ENCODE measurements around the gene C12orf60.
A peak's percentile ranks its signal among the peaks of the same experiment; 100 is the strongest.

The C12orf60 gene

GRCh38 chr12:14775636-14775980, 27.9 kb upstream of the C12orf60 start:
- DNase-seq (ENCODE audit: extremely low spot score, insufficient read length, low read depth) (no peak), FAIRE-seq (no peak)

- DNase-seq (ENCODE audit: extremely low spot score, insufficient read length, low read depth): no peak
- FAIRE-seq: no peak
Observed at GRCh38 chr12:14776236-14776961, 27.1 kb upstream of the C12orf60 start.

- FAIRE-seq: no peak
- DNase-seq (ENCODE audit: extremely low spot score, insufficient read length, low read depth): no peak
Observed at GRCh38 chr12:14777271-14777670, 26.2 kb upstream of the C12orf60 start.

DNA sequence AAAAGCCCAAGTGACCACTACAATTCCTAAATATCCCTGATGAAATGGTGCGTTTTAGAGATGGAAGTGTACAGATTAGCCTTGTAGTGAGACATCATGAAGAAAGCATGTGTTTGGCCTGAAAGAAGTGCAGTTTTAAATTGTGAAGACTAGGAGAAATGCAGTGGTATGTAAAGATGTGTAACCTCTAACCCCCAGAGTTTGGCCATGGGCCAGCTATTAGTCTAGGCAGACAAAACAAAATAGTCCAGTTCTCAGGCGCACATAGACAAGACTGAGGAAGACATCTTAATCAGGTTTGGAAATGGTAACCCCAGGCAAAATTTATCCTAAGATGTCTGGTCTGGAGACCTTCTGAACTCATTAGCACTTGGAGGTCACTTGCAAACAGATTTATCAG, 23.6 kb upstream of the C12orf60 start:
- FAIRE-seq: no peak
- no peak for DNase-seq (ENCODE audit: extremely low spot score, insufficient read length, low read depth)

GRCh38 chr12:14780859-14781258, 22.6 kb upstream of the C12orf60 start:
- FAIRE-seq (no peak), DNase-seq (ENCODE audit: extremely low spot score, insufficient read length, low read depth) (no peak)

DNA sequence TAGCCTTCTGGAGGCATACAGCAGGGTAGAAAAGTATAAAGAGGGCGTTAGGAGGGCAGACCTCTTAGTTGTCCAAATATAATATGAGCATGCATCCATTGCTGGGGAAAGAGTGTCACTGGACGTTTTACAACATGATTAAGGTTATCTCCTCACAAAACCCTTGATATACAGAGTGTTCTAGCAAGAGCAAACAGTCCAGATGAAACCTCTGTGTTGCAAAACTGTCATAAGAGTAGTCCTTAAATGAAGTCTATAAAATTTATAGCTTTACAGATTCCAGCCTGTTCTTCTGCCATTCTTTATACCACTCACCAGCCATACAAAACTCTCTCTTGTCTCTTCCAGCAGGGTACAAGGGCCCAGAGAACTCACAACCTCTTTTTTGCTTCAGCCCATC, 21.9 kb upstream of the C12orf60 start:
- DNase-seq (ENCODE audit: extremely low spot score, insufficient read length, low read depth): no peak
- FAIRE-seq: no peak

DNA sequence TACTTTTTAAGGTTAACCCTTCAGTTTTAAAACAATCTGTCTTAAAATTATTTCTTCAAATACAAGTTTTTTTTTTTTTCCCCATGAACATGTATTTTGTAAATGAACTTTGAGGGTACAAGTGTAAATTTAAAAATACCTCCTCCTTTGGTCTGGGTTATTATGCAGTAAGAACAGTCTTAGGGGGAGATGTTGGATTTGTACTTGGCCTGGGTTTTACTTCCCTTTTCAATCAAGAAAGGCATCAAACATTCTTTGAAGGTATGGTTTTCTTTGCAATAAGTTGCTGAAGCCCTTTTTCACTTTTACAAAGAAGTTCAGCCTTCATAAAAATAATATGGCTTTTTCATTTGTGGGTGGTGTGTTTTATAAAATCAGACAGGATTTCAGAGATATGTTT, 20.7 kb upstream of the C12orf60 start:
- DNase-seq (ENCODE audit: extremely low spot score, insufficient read length, low read depth): no peak
- FAIRE-seq: peak; percentile 73

DNA sequence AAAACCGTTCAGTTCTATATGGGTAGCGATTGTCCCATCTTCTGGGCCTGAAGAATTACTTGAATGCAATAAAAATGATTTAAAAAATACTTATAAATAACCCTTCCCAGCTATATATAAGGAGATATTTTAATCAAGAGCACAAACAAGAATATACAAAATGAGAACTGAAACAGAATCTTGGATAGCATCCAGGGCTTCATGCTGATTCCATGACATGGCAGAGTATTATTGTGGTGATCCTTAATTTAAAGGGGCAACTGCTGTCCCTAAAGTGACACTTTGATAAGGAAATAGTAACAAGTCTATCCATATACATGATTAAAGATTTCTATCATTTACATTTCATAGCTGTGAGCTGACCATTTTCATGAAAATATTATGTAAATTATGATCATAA, 19.0 kb upstream of the C12orf60 start:
- FAIRE-seq: no peak
- no peak for DNase-seq (ENCODE audit: extremely low spot score, insufficient read length, low read depth)

GRCh38 chr12:14785568-14785967, 17.9 kb upstream of the C12orf60 start:
- FAIRE-seq: no peak
- DNase-seq (ENCODE audit: extremely low spot score, insufficient read length, low read depth): no peak

GRCh38 chr12:14795028-14795448, 8.4 kb upstream of the C12orf60 start:
- no peak for FAIRE-seq
- no peak for DNase-seq (ENCODE audit: extremely low spot score, insufficient read length, low read depth)

DNA sequence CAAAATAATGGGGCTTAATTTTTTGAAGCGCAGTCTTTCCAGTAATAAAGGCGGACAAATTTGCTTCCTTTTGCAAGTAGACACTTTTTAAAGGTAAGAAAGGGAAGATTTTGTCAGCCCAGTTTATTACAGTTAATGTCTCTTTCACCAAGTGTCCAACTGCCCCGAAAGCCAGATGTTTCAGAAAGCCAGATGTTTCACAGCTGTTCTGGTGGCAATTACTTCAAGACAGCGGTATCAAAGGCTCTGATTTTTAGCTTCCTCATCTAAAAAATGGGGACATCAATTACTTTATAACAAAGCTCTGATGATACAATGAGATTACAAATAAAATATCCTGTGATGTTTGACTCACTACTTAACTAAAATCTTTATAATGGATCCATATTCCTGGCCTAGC, 1.2 kb upstream of the C12orf60 start:
- no peak for DNase-seq (ENCODE audit: extremely low spot score, insufficient read length, low read depth)
- FAIRE-seq: no peak

DNA sequence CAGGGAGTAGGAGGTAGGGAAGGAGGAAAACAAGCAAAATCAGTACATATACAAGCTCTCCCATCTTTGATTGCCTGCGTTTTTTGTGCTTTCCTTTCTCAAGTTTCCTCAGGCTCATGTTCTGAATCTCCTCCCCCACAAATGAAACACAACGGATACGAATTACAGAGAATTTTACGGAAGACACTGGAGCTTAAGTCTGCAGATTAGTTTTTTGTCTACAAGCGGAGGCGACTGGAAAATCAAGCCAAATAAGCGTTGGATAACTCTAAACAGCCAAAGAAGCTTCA, 804 bp upstream of the C12orf60 start:
- DNase-seq (ENCODE audit: extremely low spot score, insufficient read length, low read depth) (no peak), FAIRE-seq (peak; percentile 38)

DNA sequence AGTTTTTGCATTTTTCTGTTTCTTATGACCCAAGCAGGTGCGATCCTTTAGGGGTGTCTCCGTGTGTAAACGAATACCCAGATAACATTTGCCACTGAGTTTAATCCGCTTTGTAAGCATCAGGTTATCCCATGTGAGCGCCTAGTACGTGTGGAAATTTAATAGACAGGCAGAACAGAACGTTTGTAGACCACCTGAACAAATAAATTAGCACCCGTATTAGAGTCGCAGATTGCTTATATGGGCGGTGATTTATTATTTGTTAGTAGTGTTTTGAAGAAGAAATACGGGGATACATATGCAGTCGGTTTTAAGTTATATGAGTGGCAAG, 325 bp downstream of the C12orf60 start:
- DNase-seq (ENCODE audit: extremely low spot score, insufficient read length, low read depth): no peak
- no peak for FAIRE-seq

- FAIRE-seq (no peak), DNase-seq (ENCODE audit: extremely low spot score, insufficient read length, low read depth) (no peak)
Observed at GRCh38 chr12:14810167-14810952, 6.9 kb downstream of the C12orf60 start.

DNA sequence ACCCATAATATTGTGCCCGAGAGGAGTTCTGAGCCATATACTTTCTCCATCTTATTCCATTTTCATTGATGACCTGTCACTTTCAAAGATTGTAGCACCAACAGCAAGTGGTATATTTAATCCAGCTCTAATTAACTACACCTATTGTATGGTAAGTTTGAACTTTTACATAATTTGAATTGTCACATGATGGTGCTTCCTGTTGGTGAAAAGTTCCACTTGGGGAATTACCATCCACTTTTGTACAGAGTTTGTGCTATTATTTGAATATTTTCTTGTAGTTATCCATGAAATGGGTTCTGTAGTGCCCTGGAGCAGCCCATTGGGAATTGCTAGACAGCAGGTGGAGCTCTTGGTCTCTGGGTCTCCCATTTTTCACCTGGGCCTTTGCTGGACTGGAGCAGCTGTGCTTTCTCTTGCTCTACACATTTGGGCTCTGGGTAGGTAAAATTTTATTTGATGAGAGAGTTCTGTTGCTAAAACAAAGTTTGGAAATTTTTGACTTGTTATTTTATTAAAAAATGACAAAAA, 7.5 kb downstream of the C12orf60 start:
- FAIRE-seq (peak; percentile 70), DNase-seq (ENCODE audit: extremely low spot score, insufficient read length, low read depth) (no peak)

DNA sequence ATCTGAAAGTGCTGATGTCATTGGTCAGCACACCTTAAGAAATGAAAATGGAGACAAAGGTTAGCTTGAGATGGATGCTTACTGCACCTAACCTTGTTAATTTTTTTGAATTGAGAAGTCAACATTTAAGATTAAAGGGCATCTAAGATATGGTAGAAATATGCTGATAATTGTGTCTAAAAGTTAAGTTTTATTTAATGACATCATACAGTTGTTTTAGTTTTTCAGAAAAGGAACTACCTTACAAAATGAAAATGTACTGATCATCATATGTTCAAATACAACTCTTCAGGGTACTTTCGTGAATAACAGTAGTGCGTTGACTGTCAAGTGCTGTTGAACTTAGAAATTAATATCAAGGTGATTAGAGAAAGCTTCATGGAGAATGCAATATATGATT, 8.0 kb downstream of the C12orf60 start:
- FAIRE-seq: no peak
- DNase-seq (ENCODE audit: extremely low spot score, insufficient read length, low read depth): no peak

DNA sequence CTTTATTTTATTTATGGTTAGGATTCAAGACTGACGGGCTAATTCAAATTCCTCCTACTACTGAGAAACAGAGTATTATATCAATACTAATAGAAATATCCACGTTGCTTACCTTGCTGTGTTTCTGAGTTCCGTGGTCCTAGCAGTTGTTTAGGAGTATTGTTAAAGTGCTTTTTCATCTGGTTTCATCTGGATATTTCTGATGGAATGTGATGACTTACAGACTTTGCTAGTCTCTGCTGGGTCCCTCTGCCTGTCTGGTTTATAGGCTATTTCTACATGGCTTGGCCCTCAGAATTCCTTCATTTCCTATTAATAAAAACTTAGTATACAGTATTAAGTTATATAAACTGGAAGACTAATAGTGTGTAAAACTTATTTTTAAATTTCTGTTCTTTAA, 10.5 kb downstream of the C12orf60 start, which contains the start of gene SMCO3:
SMCO3 (minus strand) TSS at position 169 of the 400 bp plus-strand sequence. CDS start 7,502 bp downstream, outside the sequence.
- DNase-seq (ENCODE audit: extremely low spot score, insufficient read length, low read depth) (no peak), FAIRE-seq (no peak)

DNA sequence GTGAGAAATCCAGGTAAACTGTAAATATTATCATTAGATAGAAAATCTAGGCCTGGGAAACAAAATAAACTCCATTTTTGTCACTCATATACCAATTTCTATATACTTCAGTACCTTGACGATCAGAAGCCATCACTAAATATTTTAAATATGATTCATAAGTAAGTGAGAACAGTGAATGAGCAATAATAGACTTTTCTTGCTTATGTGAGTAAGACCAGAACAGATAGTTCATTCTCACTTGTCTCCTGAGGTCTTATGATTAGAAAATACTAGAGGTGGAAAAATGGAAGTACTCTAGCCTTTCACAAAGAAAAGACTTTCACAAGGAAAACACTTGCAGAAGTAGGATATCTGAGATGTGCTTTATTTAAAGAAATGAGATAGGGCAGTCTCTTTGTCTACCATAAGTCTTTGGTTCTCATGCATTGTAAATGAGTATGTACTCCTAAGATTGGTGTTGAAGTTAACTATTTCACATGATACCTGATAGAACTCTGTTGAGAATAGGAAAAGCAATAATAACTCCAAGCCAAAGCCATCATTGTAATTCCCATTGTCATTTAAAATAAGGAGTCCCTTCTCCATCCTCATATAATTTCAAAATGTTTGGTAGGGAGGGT, 20.7 kb downstream of the C12orf60 start:
- FAIRE-seq (no peak), DNase-seq (ENCODE audit: extremely low spot score, insufficient read length, low read depth) (no peak)

DNA sequence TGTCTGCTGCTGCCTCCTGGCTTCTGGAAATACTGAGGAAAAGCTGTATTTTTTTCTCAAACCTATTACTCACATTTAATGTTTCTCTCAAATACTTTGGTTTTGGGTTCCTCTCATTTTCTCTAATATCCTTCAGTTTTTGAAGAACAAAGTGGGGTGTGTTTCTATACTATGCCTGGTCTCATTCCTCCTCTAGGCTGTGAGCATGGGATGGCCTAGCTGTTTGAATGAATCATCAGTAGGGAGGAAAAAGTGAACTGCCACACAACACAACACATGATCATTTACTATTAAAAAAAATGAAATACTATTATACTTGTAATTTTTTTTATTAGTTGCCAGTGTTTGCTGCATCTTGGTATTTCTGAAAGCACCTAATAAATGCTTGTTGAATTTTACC, 21.8 kb downstream of the C12orf60 start:
- DNase-seq (ENCODE audit: extremely low spot score, insufficient read length, low read depth) (no peak), FAIRE-seq (no peak)

DNA sequence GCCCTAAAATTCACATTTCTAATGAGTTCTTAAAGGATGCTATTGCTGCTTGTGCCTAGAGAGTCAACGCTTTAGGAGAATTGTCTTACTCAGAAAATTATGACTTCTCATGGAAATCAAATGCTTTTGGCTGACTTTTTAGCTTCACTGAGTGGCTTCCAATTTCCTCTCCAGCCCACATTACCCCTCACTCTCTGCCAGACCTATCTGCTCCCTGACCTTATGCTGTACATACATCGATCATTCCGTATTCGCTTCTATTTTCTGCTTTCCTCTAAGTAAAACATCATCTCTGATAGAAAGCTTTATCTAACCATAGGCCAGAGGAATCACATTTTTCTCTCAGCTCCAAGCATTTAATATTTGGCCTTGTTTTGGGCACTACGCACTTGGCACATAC, 23.0 kb downstream of the C12orf60 start:
- FAIRE-seq (no peak), DNase-seq (ENCODE audit: extremely low spot score, insufficient read length, low read depth) (no peak)

- no peak for FAIRE-seq
Observed at GRCh38 chr12:14827043-14827442, 23.6 kb downstream of the C12orf60 start.

More at GRCh38 chr12:14827043-14827442, 23.6 kb downstream of the C12orf60 start:
- no peak for DNase-seq (ENCODE audit: extremely low spot score, insufficient read length, low read depth)
